ENCODE data around the gene FAM98C. TPM values are rescaled to one million over a fixed set of nuclear protein-coding genes. Genes with fewer than 3 reads are reported as not detected.
A peak's percentile ranks its signal among the peaks of the same experiment; 100 is the strongest.

Gene FAM98C
- total and polyA plus RNA-seq, 5 donors from 2014 or later, result 17.2 to 41.3 (median 20.0) TPM

DNA sequence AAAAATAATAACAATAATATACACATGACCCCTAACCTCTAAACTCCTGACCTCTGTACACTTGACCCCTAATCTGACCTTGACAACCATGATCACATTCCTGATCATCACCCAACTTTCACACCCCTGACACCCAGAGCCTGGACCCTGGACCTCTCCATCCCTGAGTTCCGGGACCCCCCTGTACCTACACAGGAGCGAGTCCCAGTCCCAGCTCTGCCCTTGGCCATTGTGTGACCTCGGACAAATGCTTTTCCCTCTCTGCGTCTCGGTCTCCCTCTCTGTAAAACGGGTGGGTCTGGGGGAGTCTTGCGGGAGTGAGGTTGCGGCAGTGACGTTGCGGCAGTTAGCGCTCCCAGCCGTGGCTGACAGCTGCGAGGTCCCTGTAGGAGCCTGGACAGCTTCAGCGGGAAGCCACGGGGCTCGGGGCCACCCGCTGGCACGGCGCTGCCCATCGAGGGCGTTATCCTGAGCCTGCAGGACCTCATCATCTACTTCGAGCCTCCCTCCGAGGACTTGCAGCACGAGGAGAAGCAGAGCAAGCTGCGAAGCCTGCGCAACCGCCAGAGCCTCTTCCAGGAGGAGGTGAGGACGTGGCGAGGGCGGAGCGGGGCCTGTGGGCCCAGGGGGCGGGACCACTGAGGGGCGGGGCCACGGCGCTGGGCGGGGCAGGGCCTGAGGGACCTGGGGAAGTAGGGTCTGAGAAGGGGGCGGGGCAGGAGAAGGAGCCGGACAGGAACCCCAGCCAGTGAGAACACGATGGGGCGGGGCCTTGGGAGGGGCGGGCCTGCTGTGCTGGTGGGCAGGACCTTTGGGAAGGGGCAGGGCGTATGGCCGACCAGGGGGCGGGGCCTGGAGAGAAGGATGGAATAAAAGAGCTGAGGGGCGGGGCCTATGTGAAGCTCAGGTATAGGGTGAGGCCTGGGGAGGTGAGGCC lies 49.8 kb downstream of the FAM98C start:
- Histone ChIP-seq H3K36me3 (ENCODE audit: control insufficient read depth, insufficient read depth, low read length) (no peaks in the 10 kb centered on the region), H3K4me1 (ENCODE audit: control insufficient read depth, insufficient read depth, low read length, poor library complexity, severe bottlenecking) (no peaks in the 10 kb centered on the region), H3K27ac (ENCODE audit: insufficient read depth, low read length, poor library complexity, severe bottlenecking) (no peak overlapping the region), H3K27me3 (ENCODE audit: control insufficient read depth, insufficient read depth, low read length) (no peaks in the 10 kb centered on the region), H3K4me3 (ENCODE audit: low read depth, low read length) (no peak overlapping the region), H3K9me3 (ENCODE audit: control insufficient read depth in 2 of 2, low read length in 2 of 2) (no peaks in the 10 kb centered on the region)
- Mint-ChIP-seq H3K36me3 (peaks cover 15% of the 10 kb centered on the region), H3K4me3 (no peak overlapping the region), H3K4me1 (peaks cover 0 to 4% (median under 1%) of the 10 kb centered on the region in 4 donors), H3K27me3 (no peaks in the 10 kb centered on the region), H3K27ac (no peak overlapping the region), H3K9me3 (peaks cover 0 to 5% (median 0%) of the 10 kb centered on the region in 7 donors)
- peak in 1 of 3 donors; percentile 41 for DNase-seq
- ATAC-seq (ENCODE audit: low read depth in 2 of 2), result no peak

GRCh38 chr19:38453596-38453995 lies 50.7 kb downstream of the FAM98C start:
- no peak for ATAC-seq (ENCODE audit: low read depth in 2 of 2)
- H3K4me3 Mint-ChIP-seq, result no peak overlapping the region
- no peak for DNase-seq
- Histone ChIP-seq H3K4me3 (ENCODE audit: low read depth, low read length) (no peak overlapping the region), H3K36me3 (ENCODE audit: control insufficient read depth, insufficient read depth, low read length) (no peaks in the 10 kb centered on the region), H3K9me3 (ENCODE audit: control insufficient read depth in 2 of 2, low read length in 2 of 2) (no peaks in the 10 kb centered on the region), H3K27ac (ENCODE audit: insufficient read depth, low read length, poor library complexity, severe bottlenecking) (no peak overlapping the region), H3K27me3 (ENCODE audit: control insufficient read depth, insufficient read depth, low read length) (no peaks in the 10 kb centered on the region), H3K4me1 (ENCODE audit: control insufficient read depth, insufficient read depth, low read length, poor library complexity, severe bottlenecking) (no peaks in the 10 kb centered on the region)
- peaks cover 0 to 4% (median under 1%) of the 10 kb centered on the region in 4 donors for H3K4me1 Mint-ChIP-seq
- H3K27ac Mint-ChIP-seq, result peak overlapping the region in 1 of 3 donors; percentile 7
- H3K36me3 Mint-ChIP-seq, result peaks cover 17% of the 10 kb centered on the region
- peaks cover 0 to 5% (median 0%) of the 10 kb centered on the region in 7 donors for H3K9me3 Mint-ChIP-seq
- H3K27me3 Mint-ChIP-seq, result no peaks in the 10 kb centered on the region

GRCh38 chr19:38455031-38455430 lies 52.1 kb downstream of the FAM98C start:
- Histone ChIP-seq H3K4me1 (ENCODE audit: control insufficient read depth, insufficient read depth, low read length, poor library complexity, severe bottlenecking) (no peaks in the 10 kb centered on the region), H3K36me3 (ENCODE audit: control insufficient read depth, insufficient read depth, low read length) (no peaks in the 10 kb centered on the region), H3K27me3 (ENCODE audit: control insufficient read depth, insufficient read depth, low read length) (no peaks in the 10 kb centered on the region), H3K9me3 (ENCODE audit: control insufficient read depth in 2 of 2, low read length in 2 of 2) (no peaks in the 10 kb centered on the region), H3K27ac (ENCODE audit: insufficient read depth, low read length, poor library complexity, severe bottlenecking) (no peak overlapping the region), H3K4me3 (ENCODE audit: low read depth, low read length) (no peak overlapping the region)
- H3K4me1 Mint-ChIP-seq, result peaks cover 0 to 4% (median 1%) of the 10 kb centered on the region in 4 donors
- ATAC-seq (ENCODE audit: low read depth in 2 of 2), result no peak
- no peak for DNase-seq
- H3K9me3 Mint-ChIP-seq, result peaks cover 0 to 4% (median 0%) of the 10 kb centered on the region in 7 donors
- H3K27ac Mint-ChIP-seq, result no peak overlapping the region
- H3K36me3 Mint-ChIP-seq, result peaks cover 17% of the 10 kb centered on the region
- no peak overlapping the region for H3K4me3 Mint-ChIP-seq
- no peaks in the 10 kb centered on the region for H3K27me3 Mint-ChIP-seq

- Mint-ChIP-seq H3K9me3 (peaks cover 0 to 2% (median 0%) of the 10 kb centered on the region in 7 donors), H3K36me3 (peaks cover 19% of the 10 kb centered on the region), H3K4me3 (no peak overlapping the region), H3K27ac (no peak overlapping the region), H3K4me1 (peaks cover 0 to 4% (median 2%) of the 10 kb centered on the region in 4 donors), H3K27me3 (no peaks in the 10 kb centered on the region)
- ATAC-seq (ENCODE audit: low read depth in 2 of 2), result no peak
- H3K36me3 ChIP-seq (ENCODE audit: control insufficient read depth, insufficient read depth, low read length), result no peaks in the 10 kb centered on the region
- H3K27me3 ChIP-seq (ENCODE audit: control insufficient read depth, insufficient read depth, low read length), result no peaks in the 10 kb centered on the region
- H3K27ac ChIP-seq (ENCODE audit: insufficient read depth, low read length, poor library complexity, severe bottlenecking), result no peak overlapping the region
- no peak for DNase-seq
- no peak overlapping the region for H3K4me3 ChIP-seq (ENCODE audit: low read depth, low read length)
- H3K4me1 ChIP-seq (ENCODE audit: control insufficient read depth, insufficient read depth, low read length, poor library complexity, severe bottlenecking), result no peaks in the 10 kb centered on the region
- no peaks in the 10 kb centered on the region for H3K9me3 ChIP-seq (ENCODE audit: control insufficient read depth in 2 of 2, low read length in 2 of 2)
Observed at GRCh38 chr19:38457202-38457601, 54.3 kb downstream of the FAM98C start.

- Histone ChIP-seq H3K27ac (ENCODE audit: insufficient read depth, low read length, poor library complexity, severe bottlenecking) (no peak overlapping the region), H3K4me1 (ENCODE audit: control insufficient read depth, insufficient read depth, low read length, poor library complexity, severe bottlenecking) (no peaks in the 10 kb centered on the region), H3K9me3 (ENCODE audit: control insufficient read depth in 2 of 2, low read length in 2 of 2) (no peaks in the 10 kb centered on the region), H3K36me3 (ENCODE audit: control insufficient read depth, insufficient read depth, low read length) (no peaks in the 10 kb centered on the region), H3K4me3 (ENCODE audit: low read depth, low read length) (no peak overlapping the region), H3K27me3 (ENCODE audit: control insufficient read depth, insufficient read depth, low read length) (no peaks in the 10 kb centered on the region)
- H3K36me3 Mint-ChIP-seq, result peaks cover 19% of the 10 kb centered on the region
- DNase-seq, result no peak
- no peak for ATAC-seq (ENCODE audit: low read depth in 2 of 2)
- no peak overlapping the region for H3K4me3 Mint-ChIP-seq
- H3K27ac Mint-ChIP-seq, result no peak overlapping the region
- no peaks in the 10 kb centered on the region for H3K27me3 Mint-ChIP-seq
- peaks cover 0 to 2% (median 0%) of the 10 kb centered on the region in 7 donors for H3K9me3 Mint-ChIP-seq
- H3K4me1 Mint-ChIP-seq, result peaks cover 0 to 4% (median 2%) of the 10 kb centered on the region in 4 donors
Observed at GRCh38 chr19:38457690-38458405, 55.0 kb downstream of the FAM98C start.

Other genes starting within 250 kb of the FAM98C start
- not detected for gene DPF1, start 178.9 kb upstream of the FAM98C start, total RNA-seq
- gene DPF1, start 178.9 kb upstream of the FAM98C start, polyA plus RNA-seq, result not detected
- gene PPP1R14A, start 146.7 kb upstream of the FAM98C start, total RNA-seq, result 1.2 TPM
- gene PPP1R14A, start 146.7 kb upstream of the FAM98C start, polyA plus RNA-seq, result not detected
- 15.6 TPM for gene SPINT2, start 138.5 kb upstream of the FAM98C start, total RNA-seq
- gene SPINT2, start 138.5 kb upstream of the FAM98C start, polyA plus RNA-seq, result 10 to 100 TPM; 36.0 to 70.4 (median 53.5) TPM
- not detected for gene C19orf33, start 98.8 kb upstream of the FAM98C start, total RNA-seq
- gene C19orf33, start 98.8 kb upstream of the FAM98C start, polyA plus RNA-seq, result not detected
- gene YIF1B, start 87.1 kb upstream of the FAM98C start, total RNA-seq, result 22.9 TPM
- gene YIF1B, start 87.1 kb upstream of the FAM98C start, polyA plus RNA-seq, result 10 to 100 TPM; 34.4 to 47.7 (median 36.8) TPM
- gene KCNK6, start 83.2 kb upstream of the FAM98C start, total RNA-seq, result 8.7 TPM
- 1 to 10 TPM; 2.6 to 4.6 (median 2.7) TPM for gene KCNK6, start 83.2 kb upstream of the FAM98C start, polyA plus RNA-seq
- 12.6 TPM for gene CATSPERG, start 67.3 kb upstream of the FAM98C start, total RNA-seq
- 1 to 10 TPM; 1.0 to 4.3 (median 1.9) TPM for gene CATSPERG, start 67.3 kb upstream of the FAM98C start, polyA plus RNA-seq
- 104 TPM for gene PSMD8, start 28.5 kb upstream of the FAM98C start, total RNA-seq
- gene PSMD8, start 28.5 kb upstream of the FAM98C start, polyA plus RNA-seq, result 100 to 1,000 TPM; 177 to 254 (median 222) TPM
- 0.91 TPM for gene GGN, start 15.1 kb upstream of the FAM98C start, total RNA-seq
- gene GGN, start 15.1 kb upstream of the FAM98C start, polyA plus RNA-seq, result not detected
- gene SPRED3, start 14.4 kb upstream of the FAM98C start, total RNA-seq, result 1.3 TPM
- under 1 TPM in 3 of 4 donors, not detected in 1; 0.06 to 0.13 (median 0.07) TPM for gene SPRED3, start 14.4 kb upstream of the FAM98C start, polyA plus RNA-seq
- gene RASGRP4, start 23.1 kb downstream of the FAM98C start, total RNA-seq, result 10.9 TPM
- 1 to 10 TPM; 1.6 to 9.3 (median 5.0) TPM for gene RASGRP4, start 23.1 kb downstream of the FAM98C start, polyA plus RNA-seq
- 4.9 TPM for gene RYR1, start 30.6 kb downstream of the FAM98C start, total RNA-seq
- gene RYR1, start 30.6 kb downstream of the FAM98C start, polyA plus RNA-seq, result under 1 TPM; 0.07 to 0.65 (median 0.34) TPM
- 310 TPM for gene MAP4K1, start 214.9 kb downstream of the FAM98C start, total RNA-seq
- gene MAP4K1, start 214.9 kb downstream of the FAM98C start, polyA plus RNA-seq, result 100 to 1,000 TPM; 117 to 164 (median 140) TPM
- 319 TPM for gene EIF3K, start 216.1 kb downstream of the FAM98C start, total RNA-seq
- 100 to 1,000 TPM; 429 to 508 (median 476) TPM for gene EIF3K, start 216.1 kb downstream of the FAM98C start, polyA plus RNA-seq
- gene ACTN4, start 244.6 kb downstream of the FAM98C start, total RNA-seq, result 323 TPM
- 10 to 100 TPM; 11.2 to 22.2 (median 15.7) TPM for gene ACTN4, start 244.6 kb downstream of the FAM98C start, polyA plus RNA-seq